HG03045 (cell line): Measurements from ENCODE around the gene SYNE1.

Source experiments
- ATAC-seq: cut with Tn5 transposase; IDR thresholded peaks from one replicate; pipeline ENCODE4 v1.9.1; 2021; ENCODE audit warnings: mild to moderate bottlenecking, moderate library complexity; ENCODE audit not compliant: unreplicated experiment

Gene SYNE1

GRCh38 chr6:152117156-152118133 lies 519.7 kb downstream of the SYNE1 start:
- ATAC-seq: peak; percentile 84

- ATAC-seq: no peak
Measured at GRCh38 chr6:152112491-152113261, 524.5 kb downstream of the SYNE1 start.

- no peak for ATAC-seq
Measured at GRCh38 chr6:152110886-152111820, 526.0 kb downstream of the SYNE1 start.

- ATAC-seq: no peak
Measured at GRCh38 chr6:152107973-152108372, 529.2 kb downstream of the SYNE1 start.

- ATAC-seq: no peak
Measured at GRCh38 chr6:152100183-152100618, 537.0 kb downstream of the SYNE1 start.

- no peak for ATAC-seq
Measured at GRCh38 chr6:152099446-152100182, 537.5 kb downstream of the SYNE1 start.

GRCh38 chr6:152098683-152099082 lies 538.5 kb downstream of the SYNE1 start:
- ATAC-seq: no peak

- ATAC-seq: no peak
Measured at GRCh38 chr6:152096863-152097496, 540.2 kb downstream of the SYNE1 start.

- no peak for ATAC-seq
Measured at GRCh38 chr6:152094992-152095592, 542.1 kb downstream of the SYNE1 start.

- no peak for ATAC-seq
Measured at GRCh38 chr6:152094276-152094675, 542.9 kb downstream of the SYNE1 start.

- ATAC-seq: no peak
Measured at GRCh38 chr6:152093711-152094110, 543.5 kb downstream of the SYNE1 start.

- no peak for ATAC-seq
Measured at GRCh38 chr6:152091851-152092341, 545.3 kb downstream of the SYNE1 start.

- ATAC-seq: no peak
Measured at GRCh38 chr6:152091201-152091600, 546.0 kb downstream of the SYNE1 start.

- no peak for ATAC-seq
Measured at GRCh38 chr6:152089992-152090391, 547.2 kb downstream of the SYNE1 start.

GRCh38 chr6:152087701-152088100 lies 549.5 kb downstream of the SYNE1 start:
- ATAC-seq: no peak

GRCh38 chr6:152087096-152087495 lies 550.1 kb downstream of the SYNE1 start:
- no peak for ATAC-seq

GRCh38 chr6:152086223-152086873 lies 550.8 kb downstream of the SYNE1 start:
- no peak for ATAC-seq

GRCh38 chr6:152085451-152085921 lies 551.7 kb downstream of the SYNE1 start:
- ATAC-seq: no peak
